HEK293 (cell line): Measurements from ENCODE around the gene ARMH3.

Source experiments
- CTCF ChIA-PET: fragments of 350-600 bp; formaldehyde crosslinking; extraction: SDS; loops from one replicate; lab custom pipeline; 2021; ENCODE audit warnings: antibody characterized with exemption; lab: Yijun Ruan, JAX
- POLR2A ChIA-PET: fragments of 300-600 bp; formaldehyde crosslinking; extraction: SDS; loops from one replicate; lab custom pipeline; 2020; ENCODE audit warnings: antibody characterized with exemption, inconsistent platforms; lab: Yijun Ruan, JAX
- H3K27ac ChIP-seq: fragments of 200-500 bp; sonication (Bioruptor generic); 2 replicates; pipeline ENCODE4 v1.5.1; 2014; ENCODE audit warnings: low read depth, low read length, control low read depth, inconsistent platforms; ENCODE audit errors: extremely low read depth
- H3K36me3 ChIP-seq, 2 experiments: fragments of 200-500 bp in 1 of 2; sonication (Bioruptor generic) in 1 of 2; 1 replicate in 1 of 2; 2 replicates in 1 of 2; pipeline ENCODE4 v1.5.1; 2014 to 2017; ENCODE audit warnings: inconsistent platforms in 2 of 2, low read length in 2 of 2; ENCODE audit not compliant: control insufficient read depth in 2 of 2, insufficient read depth in 1 of 2
- H3K4me1 ChIP-seq: fragments of 200-500 bp; sonication (Bioruptor generic); 2 replicates; pipeline ENCODE4 v1.5.1; 2014; ENCODE audit warnings: mild to moderate bottlenecking, low read length, inconsistent platforms; ENCODE audit not compliant: control insufficient read depth, insufficient read depth
- H3K4me3 ChIP-seq: 2 replicates; pipeline ENCODE4 v1.5.1; 2011; ENCODE audit warnings: low read depth, mild to moderate bottlenecking, control low read depth, low read length, moderate library complexity
- H3K9me3 ChIP-seq: fragments of 200-500 bp; sonication (Bioruptor generic); 2 replicates; pipeline ENCODE4 v1.5.1; 2014; ENCODE audit warnings: low read depth, low read length, inconsistent platforms; ENCODE audit not compliant: control insufficient read depth, insufficient read depth
- KLF1 ChIP-seq: fragments of 450-650 bp; formaldehyde crosslinking; IDR thresholded peaks from 2 replicates; pipeline ENCODE4 v1.5.1; 2016; ENCODE audit warnings: missing biosample characterization, missing genetic modification characterization
- OSR2 ChIP-seq: fragments of 450-650 bp; formaldehyde crosslinking; IDR thresholded peaks from 2 replicates; pipeline ENCODE4 v1.5.1; 2016; ENCODE audit warnings: missing biosample characterization, missing genetic modification characterization
- SCRT2 ChIP-seq: fragments of 450-650 bp; formaldehyde crosslinking; IDR thresholded peaks from 2 replicates; pipeline ENCODE4 v1.5.1; 2016; ENCODE audit warnings: missing biosample characterization, missing genetic modification characterization
- WT1 ChIP-seq: fragments of 450-650 bp; formaldehyde crosslinking; IDR thresholded peaks from 2 replicates; pipeline ENCODE4 v1.5.1; 2016; ENCODE audit warnings: missing biosample characterization, missing genetic modification characterization
- ZBTB1 ChIP-seq: fragments of 450-650 bp; formaldehyde crosslinking; IDR thresholded peaks from 2 replicates; pipeline ENCODE4 v1.5.1; 2016; ENCODE audit warnings: missing biosample characterization, missing genetic modification characterization
- ZNF311 ChIP-seq: fragments of 450-650 bp; formaldehyde crosslinking; IDR thresholded peaks from 2 replicates; pipeline ENCODE4 v1.5.1; 2017; ENCODE audit warnings: missing biosample characterization, missing genetic modification characterization, borderline replicate concordance
- ZNF837 ChIP-seq: fragments of 450-650 bp; formaldehyde crosslinking; IDR thresholded peaks from 2 replicates; pipeline ENCODE4 v1.5.1; 2016; ENCODE audit warnings: missing biosample characterization, missing genetic modification characterization
- TF ChIP-seq, protein P1 (sequence below): fragments of 450-650 bp; formaldehyde crosslinking; IDR thresholded peaks from 2 replicates; pipeline ENCODE4 v1.5.1; 2016; ENCODE audit warnings: missing biosample characterization, missing genetic modification characterization
- TF ChIP-seq, protein P2 (sequence below): fragments of 450-650 bp; formaldehyde crosslinking; IDR thresholded peaks from 2 replicates; pipeline ENCODE4 v1.5.1; 2016; ENCODE audit warnings: missing biosample characterization, missing genetic modification characterization, borderline replicate concordance
- TF ChIP-seq, protein P3 (sequence below): fragments of 450-650 bp; formaldehyde crosslinking; IDR thresholded peaks from 2 replicates; pipeline ENCODE4 v1.5.1; 2016; ENCODE audit warnings: missing biosample characterization, missing genetic modification characterization
- TF ChIP-seq, protein P4 (sequence below): fragments of 450-650 bp; formaldehyde crosslinking; IDR thresholded peaks from 2 replicates; pipeline ENCODE4 v1.5.1; 2016; ENCODE audit warnings: missing biosample characterization, missing genetic modification characterization

The ARMH3 gene

DNA sequence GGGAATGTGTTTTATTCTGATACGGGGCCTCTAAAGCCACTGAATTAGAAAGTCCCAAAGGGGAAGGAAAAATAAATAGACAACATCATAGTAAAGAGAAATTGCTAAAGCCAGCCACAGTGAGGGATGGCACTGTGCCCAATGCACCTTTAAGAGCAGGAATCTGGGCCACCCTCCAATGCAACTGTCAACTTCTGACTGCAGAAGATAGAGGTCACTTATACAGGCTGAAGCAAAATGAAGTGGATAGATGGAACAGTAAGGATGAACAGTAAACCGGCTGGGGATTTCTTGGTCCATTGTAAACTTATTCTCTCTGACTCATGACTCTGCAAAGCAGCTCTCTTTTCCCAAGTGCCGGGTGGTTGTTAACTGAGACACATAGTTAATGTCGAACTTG lies 158.3 kb downstream of the ARMH3 start (continued):
- TF ChIP-seq, protein P1, sequence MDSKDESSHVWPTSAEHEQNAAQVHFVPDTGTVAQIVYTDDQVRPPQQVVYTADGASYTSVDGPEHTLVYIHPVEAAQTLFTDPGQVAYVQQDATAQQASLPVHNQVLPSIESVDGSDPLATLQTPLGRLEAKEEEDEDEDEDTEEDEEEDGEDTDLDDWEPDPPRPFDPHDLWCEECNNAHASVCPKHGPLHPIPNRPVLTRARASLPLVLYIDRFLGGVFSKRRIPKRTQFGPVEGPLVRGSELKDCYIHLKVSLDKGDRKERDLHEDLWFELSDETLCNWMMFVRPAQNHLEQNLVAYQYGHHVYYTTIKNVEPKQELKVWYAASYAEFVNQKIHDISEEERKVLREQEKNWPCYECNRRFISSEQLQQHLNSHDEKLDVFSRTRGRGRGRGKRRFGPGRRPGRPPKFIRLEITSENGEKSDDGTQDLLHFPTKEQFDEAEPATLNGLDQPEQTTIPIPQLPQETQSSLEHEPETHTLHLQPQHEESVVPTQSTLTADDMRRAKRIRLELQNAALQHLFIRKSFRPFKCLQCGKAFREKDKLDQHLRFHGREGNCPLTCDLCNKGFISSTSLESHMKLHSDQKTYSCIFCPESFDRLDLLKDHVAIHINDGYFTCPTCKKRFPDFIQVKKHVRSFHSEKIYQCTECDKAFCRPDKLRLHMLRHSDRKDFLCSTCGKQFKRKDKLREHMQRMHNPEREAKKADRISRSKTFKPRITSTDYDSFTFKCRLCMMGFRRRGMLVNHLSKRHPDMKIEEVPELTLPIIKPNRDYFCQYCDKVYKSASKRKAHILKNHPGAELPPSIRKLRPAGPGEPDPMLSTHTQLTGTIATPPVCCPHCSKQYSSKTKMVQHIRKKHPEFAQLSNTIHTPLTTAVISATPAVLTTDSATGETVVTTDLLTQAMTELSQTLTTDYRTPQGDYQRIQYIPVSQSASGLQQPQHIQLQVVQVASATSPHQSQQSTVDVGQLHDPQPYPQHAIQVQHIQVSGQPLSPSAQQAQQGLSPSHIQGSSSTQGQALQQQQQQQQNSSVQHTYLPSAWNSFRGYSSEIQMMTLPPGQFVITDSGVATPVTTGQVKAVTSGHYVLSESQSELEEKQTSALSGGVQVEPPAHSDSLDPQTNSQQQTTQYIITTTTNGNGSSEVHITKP: 0 out of 2 replicates have a peak, but pooled peaks have one; percentile 14
- no peak for TF ChIP-seq ZNF311
- peak; percentile 40; the same call in 1 of the 2 replicates for TF ChIP-seq OSR2 (tag by site-specific recombination)
- TF ChIP-seq, protein P2, sequence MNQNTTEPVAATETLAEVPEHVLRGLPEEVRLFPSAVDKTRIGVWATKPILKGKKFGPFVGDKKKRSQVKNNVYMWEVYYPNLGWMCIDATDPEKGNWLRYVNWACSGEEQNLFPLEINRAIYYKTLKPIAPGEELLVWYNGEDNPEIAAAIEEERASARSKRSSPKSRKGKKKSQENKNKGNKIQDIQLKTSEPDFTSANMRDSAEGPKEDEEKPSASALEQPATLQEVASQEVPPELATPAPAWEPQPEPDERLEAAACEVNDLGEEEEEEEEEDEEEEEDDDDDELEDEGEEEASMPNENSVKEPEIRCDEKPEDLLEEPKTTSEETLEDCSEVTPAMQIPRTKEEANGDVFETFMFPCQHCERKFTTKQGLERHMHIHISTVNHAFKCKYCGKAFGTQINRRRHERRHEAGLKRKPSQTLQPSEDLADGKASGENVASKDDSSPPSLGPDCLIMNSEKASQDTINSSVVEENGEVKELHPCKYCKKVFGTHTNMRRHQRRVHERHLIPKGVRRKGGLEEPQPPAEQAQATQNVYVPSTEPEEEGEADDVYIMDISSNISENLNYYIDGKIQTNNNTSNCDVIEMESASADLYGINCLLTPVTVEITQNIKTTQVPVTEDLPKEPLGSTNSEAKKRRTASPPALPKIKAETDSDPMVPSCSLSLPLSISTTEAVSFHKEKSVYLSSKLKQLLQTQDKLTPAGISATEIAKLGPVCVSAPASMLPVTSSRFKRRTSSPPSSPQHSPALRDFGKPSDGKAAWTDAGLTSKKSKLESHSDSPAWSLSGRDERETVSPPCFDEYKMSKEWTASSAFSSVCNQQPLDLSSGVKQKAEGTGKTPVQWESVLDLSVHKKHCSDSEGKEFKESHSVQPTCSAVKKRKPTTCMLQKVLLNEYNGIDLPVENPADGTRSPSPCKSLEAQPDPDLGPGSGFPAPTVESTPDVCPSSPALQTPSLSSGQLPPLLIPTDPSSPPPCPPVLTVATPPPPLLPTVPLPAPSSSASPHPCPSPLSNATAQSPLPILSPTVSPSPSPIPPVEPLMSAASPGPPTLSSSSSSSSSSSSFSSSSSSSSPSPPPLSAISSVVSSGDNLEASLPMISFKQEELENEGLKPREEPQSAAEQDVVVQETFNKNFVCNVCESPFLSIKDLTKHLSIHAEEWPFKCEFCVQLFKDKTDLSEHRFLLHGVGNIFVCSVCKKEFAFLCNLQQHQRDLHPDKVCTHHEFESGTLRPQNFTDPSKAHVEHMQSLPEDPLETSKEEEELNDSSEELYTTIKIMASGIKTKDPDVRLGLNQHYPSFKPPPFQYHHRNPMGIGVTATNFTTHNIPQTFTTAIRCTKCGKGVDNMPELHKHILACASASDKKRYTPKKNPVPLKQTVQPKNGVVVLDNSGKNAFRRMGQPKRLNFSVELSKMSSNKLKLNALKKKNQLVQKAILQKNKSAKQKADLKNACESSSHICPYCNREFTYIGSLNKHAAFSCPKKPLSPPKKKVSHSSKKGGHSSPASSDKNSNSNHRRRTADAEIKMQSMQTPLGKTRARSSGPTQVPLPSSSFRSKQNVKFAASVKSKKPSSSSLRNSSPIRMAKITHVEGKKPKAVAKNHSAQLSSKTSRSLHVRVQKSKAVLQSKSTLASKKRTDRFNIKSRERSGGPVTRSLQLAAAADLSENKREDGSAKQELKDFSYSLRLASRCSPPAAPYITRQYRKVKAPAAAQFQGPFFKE (tag by site-specific recombination): no peak
- TF ChIP-seq, protein P3, sequence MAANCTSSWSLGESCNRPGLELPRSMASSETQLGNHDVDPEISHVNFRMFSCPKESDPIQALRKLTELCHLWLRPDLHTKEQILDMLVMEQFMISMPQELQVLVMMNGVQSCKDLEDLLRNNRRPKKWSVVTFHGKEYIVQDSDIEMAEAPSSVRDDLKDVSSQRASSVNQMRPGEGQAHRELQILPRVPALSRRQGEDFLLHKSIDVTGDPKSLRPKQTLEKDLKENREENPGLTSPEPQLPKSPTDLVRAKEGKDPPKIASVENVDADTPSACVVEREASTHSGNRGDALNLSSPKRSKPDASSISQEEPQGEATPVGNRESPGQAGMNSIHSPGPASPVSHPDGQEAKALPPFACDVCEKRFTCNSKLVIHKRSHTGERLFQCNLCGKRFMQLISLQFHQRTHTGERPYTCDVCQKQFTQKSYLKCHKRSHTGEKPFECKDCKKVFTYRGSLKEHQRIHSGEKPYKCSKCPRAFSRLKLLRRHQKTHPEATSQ: no peak
- no peak for TF ChIP-seq KLF1 (tag by site-specific recombination)

DNA sequence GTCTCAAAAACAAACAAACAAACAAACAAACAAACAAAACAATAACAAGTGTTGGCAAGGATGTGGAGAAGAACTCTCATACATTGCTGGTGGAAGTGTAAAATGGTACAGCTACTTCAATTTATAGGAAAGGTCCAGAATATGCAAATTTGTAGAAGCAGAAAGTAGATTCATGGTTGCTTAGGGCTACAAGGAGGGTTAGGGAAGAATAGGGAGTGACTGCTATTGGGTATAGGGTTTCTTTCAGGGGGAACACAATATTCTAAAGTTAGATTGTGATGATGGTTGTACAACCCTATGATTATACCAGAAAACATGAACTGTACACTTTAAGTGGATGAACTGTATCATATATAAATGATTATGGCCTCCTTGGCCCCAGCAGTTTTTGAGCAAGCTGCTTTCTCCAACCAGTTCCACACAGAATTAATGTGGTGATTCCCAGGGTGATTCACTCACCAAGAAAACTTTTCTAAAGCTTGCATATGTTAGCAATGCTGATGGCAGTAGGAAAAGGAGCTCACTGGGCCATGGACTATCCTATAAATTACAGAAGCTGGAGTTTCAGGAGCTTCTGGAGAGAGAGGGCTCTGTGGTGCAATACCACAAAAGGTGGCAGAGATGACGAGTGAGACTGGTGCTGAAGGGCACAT lies 159.6 kb downstream of the ARMH3 start:
- TF ChIP-seq ZBTB1 (no peak), ZNF837 (tag by site-specific recombination) (no peak), SCRT2 (no peak), WT1 (peak; percentile 51)
- TF ChIP-seq, protein P4, sequence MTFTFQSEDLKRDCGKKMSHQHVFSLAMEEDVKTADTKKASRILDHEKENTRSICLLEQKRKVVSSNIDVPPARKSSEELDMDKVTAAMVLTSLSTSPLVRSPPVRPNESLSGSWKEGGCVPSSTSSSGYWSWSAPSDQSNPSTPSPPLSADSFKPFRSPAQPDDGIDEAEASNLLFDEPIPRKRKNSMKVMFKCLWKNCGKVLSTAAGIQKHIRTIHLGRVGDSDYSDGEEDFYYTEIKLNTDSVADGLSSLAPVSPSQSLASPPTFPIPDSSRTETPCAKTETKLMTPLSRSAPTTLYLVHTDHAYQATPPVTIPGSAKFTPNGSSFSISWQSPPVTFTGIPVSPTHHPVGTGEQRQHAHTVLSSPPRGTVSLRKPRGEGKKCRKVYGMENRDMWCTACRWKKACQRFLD (tag by site-specific recombination): no peak
- Histone ChIP-seq H3K27ac (no peak overlapping the region), H3K36me3 (no peaks in the 10 kb centered on the region; a peak in 1 of 3 replicates), H3K4me3 (no peak overlapping the region), H3K9me3 (no peaks in the 10 kb centered on the region), H3K4me1 (peaks cover 26% of the 10 kb centered on the region)
- CTCF ChIA-PET: interaction anchor here (0.6 to 4.6 kb wide), 7 partner anchors 8 to 1493 kb away, joined by 3 to 25 read pairs (median 3); no protein-coding TSS in a partner anchor
- POLR2A ChIA-PET: interaction anchor here (1.6 kb wide), 1 partner anchor 56 kb away, joined by 5 read pairs; no protein-coding TSS in a partner anchor
